Osteoblast (primary cell): ENCODE data around the gene WRAP73. TPM values are rescaled to one million over a fixed set of nuclear protein-coding genes. Genes with fewer than 3 reads are reported as not detected.
A peak's percentile ranks its signal among the peaks of the same experiment; 100 is the strongest.
"Not testable (repeated sequence)": the region's sequence is repeated elsewhere in the genome, so short reads cannot be mapped to it uniquely, and the experiment has no call there.

Experiments
- DNase-seq: peaks from one replicate; pipeline ENCODE4 v3.0.0; 2011; ENCODE audit warnings: low spot score, mixed read lengths; ENCODE audit not compliant: insufficient read length; ENCODE audit errors: missing footprints
- H2AFZ ChIP-seq: 2 replicates; pipeline ENCODE4 v1.6.0; 2011; ENCODE audit warnings: mild to moderate bottlenecking, low read length
- H3K27ac ChIP-seq: 2 replicates; pipeline ENCODE4 v1.5.1; 2011; ENCODE audit warnings: mild to moderate bottlenecking, low read depth, low read length, moderate library complexity
- H3K27me3 ChIP-seq: 2 replicates; pipeline ENCODE4 v1.6.0; 2012; ENCODE audit warnings: mild to moderate bottlenecking, control low read depth, inconsistent platforms, low read length, moderate library complexity; ENCODE audit not compliant: insufficient read depth
- H3K36me3 ChIP-seq: 2 replicates; pipeline ENCODE4 v1.5.1; 2011; ENCODE audit warnings: mild to moderate bottlenecking, low read length, control low read depth, moderate library complexity; ENCODE audit not compliant: insufficient read depth
- H3K4me1 ChIP-seq: 2 replicates; pipeline ENCODE4 v1.5.1; 2011; ENCODE audit warnings: mild to moderate bottlenecking, low read length, control low read depth, moderate library complexity; ENCODE audit not compliant: insufficient read depth
- H3K4me2 ChIP-seq: 2 replicates; pipeline ENCODE4 v1.6.0; 2011; ENCODE audit warnings: mild to moderate bottlenecking, low read length; ENCODE audit not compliant: insufficient read depth
- H3K4me3 ChIP-seq: fragments of 200-600 bp; sonication (generic); 3 replicates; pipeline ENCODE4 v1.5.1; 2012; ENCODE audit warnings: mild to moderate bottlenecking, low read length, inconsistent platforms; ENCODE audit not compliant: insufficient read depth
- H3K79me2 ChIP-seq: 2 replicates; pipeline ENCODE4 v1.6.0; 2012; ENCODE audit warnings: mild to moderate bottlenecking, low read length, control low read depth, inconsistent platforms; ENCODE audit not compliant: insufficient read depth
- H3K9me3 ChIP-seq: 2 replicates; pipeline ENCODE4 v1.5.1; 2011; ENCODE audit warnings: low read depth, low read length, control low read depth
- H4K20me1 ChIP-seq: 2 replicates; pipeline ENCODE4 v1.6.0; 2012; ENCODE audit warnings: mild to moderate bottlenecking, low read length, control low read depth; ENCODE audit not compliant: insufficient read depth
- total RNA-seq: library from RNA; depleted of rRNA; stranded (reverse); fragments of >200 nt; gene quantifications from 2 replicates; pipeline ENCODE4 v1.2.3, GENCODE V29; 2012
- TF ChIP-seq, protein P1 (sequence below): IDR thresholded peaks from 2 replicates; pipeline ENCODE4 v1.5.1; 2011; ENCODE audit warnings: mild to moderate bottlenecking, low read depth, low read length, moderate library complexity; ENCODE audit errors: extremely low read depth

Gene WRAP73
- total RNA-seq, 1 donor = 9.8 TPM

GRCh38 chr1:3590139-3590763 lies 59.7 kb downstream of the WRAP73 start:
- Histone ChIP-seq H3K27ac (no peak overlapping the region), H3K4me2 (no peak overlapping the region), H3K36me3 (no peaks in the 10 kb centered on the region), H3K79me2 (no peaks in the 10 kb centered on the region), H3K27me3 (no peaks in the 10 kb centered on the region), H3K4me1 (no peaks in the 10 kb centered on the region), H4K20me1 (no peaks in the 10 kb centered on the region), H2AFZ (no peak overlapping the region), H3K9me3 (no peaks in the 10 kb centered on the region), H3K4me3 (no peak overlapping the region)
- TF ChIP-seq, protein P1, sequence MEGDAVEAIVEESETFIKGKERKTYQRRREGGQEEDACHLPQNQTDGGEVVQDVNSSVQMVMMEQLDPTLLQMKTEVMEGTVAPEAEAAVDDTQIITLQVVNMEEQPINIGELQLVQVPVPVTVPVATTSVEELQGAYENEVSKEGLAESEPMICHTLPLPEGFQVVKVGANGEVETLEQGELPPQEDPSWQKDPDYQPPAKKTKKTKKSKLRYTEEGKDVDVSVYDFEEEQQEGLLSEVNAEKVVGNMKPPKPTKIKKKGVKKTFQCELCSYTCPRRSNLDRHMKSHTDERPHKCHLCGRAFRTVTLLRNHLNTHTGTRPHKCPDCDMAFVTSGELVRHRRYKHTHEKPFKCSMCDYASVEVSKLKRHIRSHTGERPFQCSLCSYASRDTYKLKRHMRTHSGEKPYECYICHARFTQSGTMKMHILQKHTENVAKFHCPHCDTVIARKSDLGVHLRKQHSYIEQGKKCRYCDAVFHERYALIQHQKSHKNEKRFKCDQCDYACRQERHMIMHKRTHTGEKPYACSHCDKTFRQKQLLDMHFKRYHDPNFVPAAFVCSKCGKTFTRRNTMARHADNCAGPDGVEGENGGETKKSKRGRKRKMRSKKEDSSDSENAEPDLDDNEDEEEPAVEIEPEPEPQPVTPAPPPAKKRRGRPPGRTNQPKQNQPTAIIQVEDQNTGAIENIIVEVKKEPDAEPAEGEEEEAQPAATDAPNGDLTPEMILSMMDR = no peak
- peak; percentile 90 for DNase-seq

GRCh38 chr1:3588395-3588794 lies 61.5 kb downstream of the WRAP73 start:
- no peaks in the 10 kb centered on the region for H3K79me2 ChIP-seq
- TF ChIP-seq, protein P1 = no peak

DNA sequence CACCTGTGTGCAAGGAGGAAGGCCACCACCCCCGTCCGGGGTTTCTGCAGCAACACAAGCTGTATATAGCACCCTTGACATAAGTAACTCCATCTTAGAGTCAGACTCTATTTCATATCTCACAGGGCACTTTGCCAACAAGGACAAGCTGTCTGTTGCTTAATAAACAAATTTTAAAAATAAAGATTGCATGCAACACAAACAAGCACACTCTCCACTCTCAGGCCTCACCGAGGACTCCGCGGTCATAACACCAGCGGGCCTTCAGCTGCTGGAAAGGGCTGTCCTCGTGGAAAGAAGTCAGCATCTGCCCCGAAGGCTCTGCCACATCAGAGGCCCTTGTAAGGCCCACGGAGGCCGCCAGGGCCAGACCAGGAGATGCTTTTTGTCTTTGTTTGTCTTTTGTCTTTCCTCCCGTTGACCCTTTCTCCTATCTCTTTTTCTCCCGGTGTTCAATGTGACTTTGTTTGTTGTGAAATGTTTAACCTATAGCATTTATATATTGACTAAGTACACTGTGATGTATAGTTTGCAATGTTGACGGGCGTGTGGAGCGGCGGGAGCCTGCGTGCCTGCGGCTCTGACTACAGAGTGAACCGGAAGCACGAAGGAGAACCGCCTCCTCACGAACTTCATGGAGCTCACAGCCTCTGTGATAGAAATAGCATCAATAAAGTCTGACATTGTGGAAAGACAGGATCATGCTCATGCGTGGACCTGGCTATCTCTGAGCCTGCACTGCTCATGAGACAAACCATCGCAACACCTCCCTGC lies 62.7 kb downstream of the WRAP73 start:
- no peak overlapping the region for H3K27ac ChIP-seq
- H3K9me3 ChIP-seq = no peaks in the 10 kb centered on the region
- H3K4me1 ChIP-seq = no peaks in the 10 kb centered on the region
- no peak overlapping the region for H3K4me3 ChIP-seq
- no peaks in the 10 kb centered on the region for H4K20me1 ChIP-seq
- H2AFZ ChIP-seq = no peak overlapping the region
- H3K4me2 ChIP-seq = no peak overlapping the region
- no peaks in the 10 kb centered on the region for H3K79me2 ChIP-seq
- TF ChIP-seq, protein P1 = no peak
- no peak for DNase-seq
- no peaks in the 10 kb centered on the region for H3K36me3 ChIP-seq
- H3K27me3 ChIP-seq = no peaks in the 10 kb centered on the region

More at GRCh38 chr1:3588395-3588794, 61.5 kb downstream of the WRAP73 start:
- Histone ChIP-seq H3K4me1 (no peaks in the 10 kb centered on the region), H3K27me3 (no peaks in the 10 kb centered on the region), H4K20me1 (no peaks in the 10 kb centered on the region), H3K36me3 (no peaks in the 10 kb centered on the region), H2AFZ (no peak overlapping the region), H3K9me3 (no peaks in the 10 kb centered on the region), H3K4me2 (no peak overlapping the region), H3K27ac (no peak overlapping the region), H3K4me3 (no peak overlapping the region)
- DNase-seq = no peak

DNA sequence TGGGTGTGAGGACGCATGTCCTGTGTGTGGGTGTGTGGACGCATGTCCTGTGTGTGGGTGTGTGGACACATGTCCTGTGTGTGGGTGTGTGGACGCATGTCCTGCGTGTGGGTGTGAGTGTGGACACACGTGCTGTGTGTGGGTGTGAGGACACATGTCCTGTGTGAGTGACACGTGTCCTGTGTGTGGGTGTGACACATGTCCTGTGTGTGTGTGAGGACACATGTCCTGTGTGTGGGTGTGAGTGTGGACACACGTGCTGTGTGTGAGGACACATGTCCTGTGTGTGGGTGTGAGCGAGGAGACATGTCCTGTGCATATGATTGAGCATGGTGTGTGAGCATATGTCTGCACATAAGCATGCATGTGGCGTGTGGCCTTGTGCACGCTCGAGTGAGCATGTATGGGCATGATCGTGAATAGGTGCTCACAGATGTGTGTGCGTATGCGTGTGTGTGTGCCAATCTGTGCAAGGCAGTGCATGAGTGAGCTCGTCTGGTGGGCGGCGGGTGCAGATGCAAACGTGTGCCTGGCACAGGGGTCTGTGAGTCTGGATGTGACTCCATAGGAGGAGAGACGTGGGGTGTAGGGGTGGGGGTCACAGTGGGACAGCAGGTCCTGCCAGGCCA lies 63.8 kb downstream of the WRAP73 start:
- H4K20me1 ChIP-seq = no peaks in the 10 kb centered on the region
- no peaks in the 10 kb centered on the region for H3K4me1 ChIP-seq
- H3K27me3 ChIP-seq = no peaks in the 10 kb centered on the region
- H3K4me2 ChIP-seq = no peak overlapping the region
- no peak overlapping the region for H3K4me3 ChIP-seq
- no peaks in the 10 kb centered on the region for H3K9me3 ChIP-seq
- TF ChIP-seq, protein P1 = no peak
- no peaks in the 10 kb centered on the region for H3K79me2 ChIP-seq
- no peak overlapping the region for H3K27ac ChIP-seq
- H2AFZ ChIP-seq = no peak overlapping the region
- DNase-seq = no peak
- H3K36me3 ChIP-seq = no peaks in the 10 kb centered on the region

GRCh38 chr1:3585353-3585868 lies 64.5 kb downstream of the WRAP73 start:
- not testable (repeated sequence) for H3K9me3 ChIP-seq, H2AFZ ChIP-seq, H3K27me3 ChIP-seq, H3K36me3 ChIP-seq, DNase-seq, H3K79me2 ChIP-seq, H3K4me3 ChIP-seq, H4K20me1 ChIP-seq, H3K4me2 ChIP-seq, H3K27ac ChIP-seq, H3K4me1 ChIP-seq
